Vagina (tissue), 2 donors: ENCODE results near the gene CELF1. TPM values are rescaled to one million over a fixed set of nuclear protein-coding genes. Genes with fewer than 3 reads are reported as not detected.

Source experiments
- DNase-seq, 2 donors: peaks; one replicate each; pipeline ENCODE4 v3.0.0-alpha.2; 2017; ENCODE audit errors: extremely low spot score in 2 of 2
- H3K27ac ChIP-seq: fragments of 200-600 bp; sonication (generic); one replicate; pipeline ENCODE4 v1.5.1; 2019
- H3K27me3 ChIP-seq: fragments of 200-600 bp; sonication (generic); one replicate; pipeline ENCODE4 v1.5.1; 2019
- H3K36me3 ChIP-seq, 2 donors: fragments of 200-600 bp; sonication (generic); one replicate each; pipeline ENCODE4 v1.5.1; 2017 to 2019
- H3K4me1 ChIP-seq: fragments of 200-600 bp; sonication (generic); one replicate; pipeline ENCODE4 v1.5.1; 2019
- H3K4me3 ChIP-seq, 2 donors: fragments of 200-600 bp; sonication (generic); 1 replicate in 1 of 2; 2 replicates in 1 of 2; pipeline ENCODE4 v1.5.1; 2016 to 2019
- H3K9me3 ChIP-seq: fragments of 200-600 bp; sonication (generic); one replicate; pipeline ENCODE4 v1.5.1; 2019
- CTCF ChIP-seq, 3 experiments: fragments of 450-650 bp in 2 of 3; fragments of 200-600 bp in 1 of 3; sonication (generic) in 1 of 3; IDR thresholded peaks; one replicate each; pipeline ENCODE4 v1.5.1; 2017 to 2019; ENCODE audit warnings: antibody characterized with exemption in 3 of 3, mild to moderate bottlenecking in 2 of 3, moderate library complexity in 2 of 3
- POLR2A ChIP-seq, 2 donors: fragments of 450-650 bp; IDR thresholded peaks; one replicate each; pipeline ENCODE4 v1.6.1; 2017; ENCODE audit warnings: antibody characterized with exemption in 2 of 2, mild to moderate bottlenecking in 2 of 2, moderate library complexity in 2 of 2
- POLR2AphosphoS5 ChIP-seq, 2 donors: sonication (generic); formaldehyde crosslinking; IDR thresholded peaks; one replicate each; pipeline ENCODE4 v1.9.0; 2017; ENCODE audit warnings: antibody characterized with exemption in 2 of 2, mild to moderate bottlenecking in 2 of 2, low read depth in 1 of 2; ENCODE audit not compliant: insufficient read depth in 1 of 2
- intact Hi-C: fragments of 100-400 bp; cut with DNase I; formaldehyde crosslinking; loops from one replicate; pipeline ENCODE4 v1.15.1; 2023
- total RNA-seq: library from RNA; depleted of rRNA; stranded (reverse); fragments of >200 nt; gene quantifications from one replicate; pipeline ENCODE4 v1.2.3, GENCODE V29; 2016

Gene CELF1
- total RNA-seq, 1 donor from 2014 or later, result 100 TPM

- Histone ChIP-seq H3K27me3 (no peaks in the 10 kb centered on the region), H3K27ac (peak within 1 kb of the TSS; percentile 3), H3K4me3 (no peak within 1 kb of the TSS), H3K4me1 (peaks cover 15% of the 10 kb centered on the region), H3K9me3 (no peaks in the 10 kb centered on the region), H3K36me3 (peaks cover 3 to 37% of the 10 kb centered on the region in 2 donors)
- no peak for DNase-seq
- intact Hi-C loops, result no loop called here
- TF ChIP-seq POLR2A (IDR thresholded peaks at IDR 0.05), result no peak
- TF ChIP-seq POLR2AphosphoS5 (IDR thresholded peaks at IDR 0.05; ENCODE audit: insufficient read depth in 1 of 2, low read depth in 1 of 2), result no peak
- no peak for TF ChIP-seq CTCF (IDR thresholded peaks at IDR 0.05)
These were observed 33.3 kb upstream of the CELF1 start, which contains the start of gene FAM180B for GRCh38 chr11:47586098-47586855. TSS of gene FAM180B (plus strand) at chr11:47586678. CDS start at chr11:47586769, 91 bp downstream.

GRCh38 chr11:47583844-47584243 lies 30.9 kb upstream of the CELF1 start:
- intact Hi-C loops, result no loop called here
- TF ChIP-seq POLR2A (IDR thresholded peaks at IDR 0.05) (no peak), CTCF (IDR thresholded peaks at IDR 0.05) (no peak), POLR2AphosphoS5 (IDR thresholded peaks at IDR 0.05; ENCODE audit: insufficient read depth in 1 of 2, low read depth in 1 of 2) (no peak)
- Histone ChIP-seq H3K27me3 (no peaks in the 10 kb centered on the region), H3K9me3 (no peaks in the 10 kb centered on the region), H3K27ac (no peak overlapping the region), H3K36me3 (peaks cover 3 to 46% of the 10 kb centered on the region in 2 donors), H3K4me3 (no peak overlapping the region), H3K4me1 (peaks cover 30% of the 10 kb centered on the region)
- no peak for DNase-seq

GRCh38 chr11:47578524-47579494 lies 25.9 kb upstream of the CELF1 start, which contains the start of the genes KBTBD4 and NDUFS3:
TSS of gene KBTBD4 (minus strand) at chr11:47578970. CDS start at chr11:47578951, 19 bp downstream.
TSS of gene NDUFS3 (plus strand) at chr11:47579074. CDS start at chr11:47579092, 18 bp downstream.
- peak in 1 of 2 donors; percentile 91 for DNase-seq
- Histone ChIP-seq H3K9me3 (no peaks in the 10 kb centered on the region), H3K36me3 (peaks cover 3 to 54% of the 10 kb centered on the region in 2 donors), H3K27ac (peak within 1 kb of the TSS; percentile 90), H3K4me1 (peaks cover 36% of the 10 kb centered on the region), H3K4me3 (peak within 1 kb of the TSS; percentile 58 to 98), H3K27me3 (no peaks in the 10 kb centered on the region)
- intact Hi-C loops, result no loop called here
- TF ChIP-seq POLR2AphosphoS5 (IDR thresholded peaks at IDR 0.05; ENCODE audit: insufficient read depth in 1 of 2, low read depth in 1 of 2), result peak; percentile 92 to 93
- TF ChIP-seq POLR2A (IDR thresholded peaks at IDR 0.05), result peak in 1 of 2 donors; percentile 50
- TF ChIP-seq CTCF (IDR thresholded peaks at IDR 0.05), result no peak

GRCh38 chr11:47577460-47578041 lies 24.6 kb upstream of the CELF1 start:
- no peaks in the 10 kb centered on the region for H3K27me3 ChIP-seq
- H3K4me3 ChIP-seq, result peak overlapping the region in 1 of 2 donors; percentile 98
- TF ChIP-seq POLR2AphosphoS5 (IDR thresholded peaks at IDR 0.05; ENCODE audit: insufficient read depth in 1 of 2, low read depth in 1 of 2), result no peak
- TF ChIP-seq CTCF (IDR thresholded peaks at IDR 0.05), result no peak
- no peak for TF ChIP-seq POLR2A (IDR thresholded peaks at IDR 0.05)
- no peak for DNase-seq
- H3K36me3 ChIP-seq, result peaks cover 3 to 44% of the 10 kb centered on the region in 2 donors
- H3K4me1 ChIP-seq, result peaks cover 43% of the 10 kb centered on the region
- no peak overlapping the region for H3K27ac ChIP-seq
- H3K9me3 ChIP-seq, result no peaks in the 10 kb centered on the region
- intact Hi-C loops, result no loop called here
